HG02885 (cell line): ENCODE results near the gene TUBB4B.

Source experiments
- ATAC-seq: cut with Tn5 transposase; IDR thresholded peaks from one replicate; pipeline ENCODE4 v1.9.1; 2021; ENCODE audit warnings: mild to moderate bottlenecking; ENCODE audit not compliant: unreplicated experiment, poor library complexity

Gene TUBB4B

GRCh38 chr9:137240841-137241489, at the start of gene TUBB4B:
Gene TUBB4B (plus strand): TSS chr9:137241287. CDS start chr9:137241361, 74 bp downstream.
- peak; percentile 75 for ATAC-seq

DNA sequence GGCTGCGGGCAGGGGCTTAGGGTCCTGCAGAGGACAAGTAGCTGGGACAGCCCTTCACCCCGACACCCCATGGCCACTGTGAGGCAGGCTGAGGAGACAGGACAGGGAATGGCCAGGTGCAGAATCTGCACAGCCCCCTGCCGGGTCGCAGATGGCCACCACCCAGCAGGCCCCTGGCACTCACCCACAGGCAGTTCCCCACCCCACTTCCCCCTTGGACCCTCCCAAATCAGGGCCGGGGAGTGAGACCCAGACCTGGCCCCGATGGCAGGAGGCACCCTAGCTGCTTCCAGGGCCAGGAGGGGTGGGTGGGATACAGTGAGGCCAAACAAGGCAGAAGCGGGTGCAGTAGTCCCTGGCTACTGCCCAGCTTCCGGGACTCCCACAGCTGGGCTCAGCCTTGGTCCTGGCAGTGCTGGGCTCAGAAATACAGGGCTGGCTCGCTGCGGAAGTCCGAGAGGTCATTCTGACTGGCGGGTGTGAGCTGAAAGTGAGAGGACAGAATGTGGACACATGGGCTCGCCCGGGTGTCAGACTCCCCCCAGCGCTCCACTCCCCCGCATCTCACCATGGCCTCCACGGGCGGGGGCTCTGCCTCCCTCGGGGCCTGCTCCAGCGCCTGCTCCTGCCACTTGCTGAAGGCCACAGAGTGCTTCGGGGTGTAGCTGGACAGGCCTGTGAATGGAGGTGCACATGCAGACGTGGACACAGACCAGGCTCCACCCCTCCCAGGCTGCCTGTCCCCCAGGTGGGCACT, 49.2 kb upstream of the TUBB4B start:
- ATAC-seq = no peak

DNA sequence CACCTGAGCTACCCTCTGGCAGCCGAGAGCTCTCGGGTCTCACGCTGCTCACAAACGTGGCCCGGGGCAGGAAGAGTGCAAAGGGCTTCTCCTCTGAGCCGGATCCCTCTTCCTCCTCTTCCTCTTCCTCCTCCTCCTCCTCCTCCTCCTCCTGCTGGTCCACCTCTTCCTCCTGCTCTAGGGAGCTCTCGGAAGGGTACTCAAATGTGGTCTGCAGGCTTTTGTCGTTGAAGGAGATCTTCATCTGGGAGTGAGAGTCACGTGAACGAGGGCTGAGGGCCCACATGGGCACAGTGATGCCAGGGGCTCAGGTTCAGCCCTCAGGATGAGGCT, 48.7 kb upstream of the TUBB4B start:
- no peak for ATAC-seq

DNA sequence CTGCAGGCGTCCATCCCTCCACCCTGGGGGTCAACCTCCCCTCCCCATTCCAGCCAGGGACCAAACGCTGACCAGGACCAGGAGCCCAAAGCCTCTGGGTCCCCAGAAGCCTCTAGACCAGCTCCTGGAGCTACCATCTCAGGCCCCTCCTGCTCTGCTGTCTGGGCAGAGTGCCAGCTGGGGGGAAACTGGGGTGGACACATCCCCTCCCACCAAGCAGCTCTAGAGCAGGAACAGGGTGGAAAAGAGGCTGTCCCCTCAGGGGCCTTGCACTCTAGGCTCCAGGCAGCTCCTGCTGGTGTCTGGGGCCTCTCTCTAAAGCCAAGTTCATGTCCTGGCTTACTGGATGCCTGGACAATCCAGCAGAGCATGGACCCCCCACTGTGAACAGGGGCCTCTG, 48.2 kb upstream of the TUBB4B start:
- ATAC-seq = no peak

DNA sequence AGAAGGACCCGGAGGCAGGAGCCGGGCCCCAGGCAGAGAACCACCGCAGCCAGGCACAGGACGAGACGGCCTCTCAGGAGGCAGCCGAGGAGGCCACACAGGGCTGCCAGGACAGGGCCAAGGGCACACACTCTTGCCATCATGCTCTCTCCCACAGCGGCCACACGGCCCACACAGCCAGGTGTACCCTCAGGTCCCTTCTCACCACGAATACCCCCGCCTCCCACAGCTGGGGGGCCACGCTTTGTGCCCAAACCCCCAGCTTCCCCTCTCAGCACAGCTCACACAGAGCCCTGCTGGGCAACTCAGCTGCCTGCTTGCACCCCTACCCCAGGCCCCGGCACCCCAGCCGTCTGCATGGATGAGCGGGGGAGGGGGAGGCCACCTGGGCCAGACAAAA, 47.3 kb upstream of the TUBB4B start:
- ATAC-seq = no peak

DNA sequence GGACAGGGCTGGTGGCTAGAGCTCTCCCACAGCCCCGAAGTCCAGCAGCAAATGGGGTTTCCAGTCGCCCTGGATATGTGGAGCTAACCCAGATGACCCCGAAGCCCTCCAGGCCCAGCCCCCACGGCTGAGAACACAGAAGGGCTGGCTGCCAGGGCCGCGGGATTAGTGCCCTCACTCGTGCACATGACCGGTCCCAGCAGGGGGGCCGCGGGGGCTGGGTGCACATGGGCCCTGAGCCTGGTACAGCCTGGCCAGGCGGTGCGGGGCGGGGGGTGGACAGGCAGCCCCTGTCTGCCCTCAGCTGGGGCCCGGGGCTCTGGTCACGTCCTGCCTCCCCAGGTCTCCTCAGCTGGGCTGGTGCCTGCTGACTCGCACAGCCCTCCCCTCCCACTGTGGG, 46.7 kb upstream of the TUBB4B start:
- no peak for ATAC-seq

GRCh38 chr9:137194909-137195308, 46.2 kb upstream of the TUBB4B start:
- no peak for ATAC-seq

DNA sequence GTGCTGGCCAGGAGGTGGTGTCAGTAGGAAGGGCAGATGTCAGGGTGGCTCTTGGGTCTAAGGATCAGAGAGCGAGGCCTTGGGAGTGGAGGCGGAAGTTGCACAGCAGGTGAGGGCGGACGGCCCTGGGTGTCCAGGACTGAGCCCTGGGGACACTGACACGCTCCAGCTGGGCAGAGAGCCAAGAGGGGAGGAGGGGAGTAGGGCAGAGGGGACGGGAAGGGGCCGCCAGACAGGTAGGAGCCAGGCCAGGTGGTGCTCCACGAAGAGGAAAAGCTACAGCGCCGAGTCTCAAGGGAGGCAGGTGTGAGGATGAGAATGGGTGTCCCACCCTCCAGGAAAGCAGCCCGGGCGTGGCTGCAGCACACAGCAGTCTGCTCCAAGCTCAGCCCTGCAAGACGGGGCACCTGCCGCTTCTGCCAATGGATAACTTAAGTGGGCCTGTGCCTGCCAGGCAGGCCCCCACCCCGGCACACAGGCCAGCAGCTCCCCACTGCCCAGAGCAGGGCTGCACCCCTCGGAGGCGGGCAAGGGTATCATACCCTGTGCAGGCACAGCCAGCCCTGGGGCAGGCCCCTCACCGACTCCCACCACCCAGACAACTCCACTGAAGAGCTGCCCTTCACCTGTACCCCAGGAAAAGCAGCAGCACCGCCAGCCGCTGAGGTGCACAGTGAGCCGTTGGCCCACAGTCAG, 45.4 kb upstream of the TUBB4B start:
- no peak for ATAC-seq

GRCh38 chr9:137198051-137198901, 42.8 kb upstream of the TUBB4B start:
- no peak for ATAC-seq

GRCh38 chr9:137198902-137199283, 42.2 kb upstream of the TUBB4B start:
- no peak for ATAC-seq

DNA sequence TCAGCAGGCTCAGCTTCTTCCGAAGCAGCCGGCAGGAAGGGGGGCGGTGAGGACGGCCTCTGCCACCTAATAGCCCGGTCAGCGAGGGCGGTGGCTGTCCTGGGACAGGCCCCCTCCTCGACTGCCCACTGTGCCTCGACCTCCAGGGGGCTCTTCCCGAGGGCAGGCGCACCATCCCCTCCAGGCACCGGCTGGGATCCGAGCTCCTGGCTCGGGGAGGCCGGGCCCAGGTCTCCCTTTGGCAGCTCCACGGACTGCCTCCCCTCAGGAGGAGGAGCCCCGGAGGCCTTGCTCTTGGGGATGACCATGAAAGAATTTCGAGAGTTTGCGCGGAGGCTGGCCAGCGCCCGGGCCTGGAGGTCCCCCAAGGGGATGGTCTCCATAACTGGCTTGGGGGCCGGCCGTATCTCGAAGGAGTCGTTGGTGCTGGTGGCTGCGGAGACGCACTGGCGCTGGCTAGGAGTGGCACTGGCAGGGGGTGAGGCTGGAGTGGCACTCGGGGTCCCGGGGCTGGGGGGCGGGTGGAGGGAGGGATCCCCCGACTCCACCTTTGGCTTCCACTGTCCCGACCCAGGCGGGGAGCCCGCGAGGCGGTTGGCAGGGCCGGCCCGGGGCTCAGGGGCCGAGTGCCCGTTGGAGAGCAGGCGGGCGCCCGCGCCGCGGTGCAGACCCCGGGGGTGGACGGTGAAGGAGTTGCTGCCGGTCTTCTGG, 41.5 kb upstream of the TUBB4B start:
- no peak for ATAC-seq

DNA sequence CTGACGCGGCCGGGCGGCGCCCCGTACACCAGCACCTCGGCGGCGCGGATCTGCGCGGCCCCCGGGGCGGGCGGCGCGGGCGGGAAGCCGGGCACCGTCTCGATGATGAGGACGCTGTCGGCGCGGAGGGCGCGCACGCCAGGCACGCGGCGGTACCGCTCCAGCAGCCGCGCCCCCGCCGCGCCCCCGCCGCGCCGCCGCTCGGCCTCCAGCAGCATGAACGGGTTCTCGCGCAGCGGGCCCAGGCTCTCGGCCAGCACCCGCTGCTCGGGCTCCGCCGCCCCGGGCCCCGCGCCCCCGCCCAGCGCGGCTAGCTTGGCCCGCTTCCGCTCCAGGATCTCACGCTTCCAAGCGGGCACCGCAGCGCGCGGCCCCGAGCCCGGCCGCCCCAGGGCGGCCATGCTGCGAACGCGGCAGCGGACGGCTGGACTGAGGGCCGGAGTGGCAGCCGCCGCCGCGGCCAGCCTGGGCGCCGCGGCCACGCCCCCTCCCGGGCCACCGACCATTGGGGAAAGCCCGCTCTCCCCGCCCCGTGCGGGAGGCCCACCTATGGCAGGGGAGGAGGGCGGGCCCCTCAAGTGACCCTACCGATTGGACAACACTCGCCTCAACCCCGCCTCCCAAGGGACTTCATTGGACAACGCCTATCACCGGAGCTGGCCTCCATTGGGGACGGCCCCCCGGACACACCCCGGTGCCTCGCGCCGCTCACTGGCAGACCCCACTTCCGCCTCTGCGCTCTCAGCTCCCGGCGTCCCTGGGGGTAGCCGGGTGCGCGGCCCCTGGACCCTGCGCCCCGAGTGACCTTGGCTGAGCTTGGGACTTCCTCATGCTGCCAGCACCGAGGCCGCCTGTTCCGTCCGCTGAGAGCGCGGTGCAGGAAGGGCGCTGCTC, 40.5 kb upstream of the TUBB4B start, which contains the start of gene TPRN:
Gene TPRN, minus strand, starts transcription at position 431 of the 894 bp plus-strand sequence. Its CDS starts 30 bp downstream, at position 401.
- ATAC-seq = peak; percentile 84

DNA sequence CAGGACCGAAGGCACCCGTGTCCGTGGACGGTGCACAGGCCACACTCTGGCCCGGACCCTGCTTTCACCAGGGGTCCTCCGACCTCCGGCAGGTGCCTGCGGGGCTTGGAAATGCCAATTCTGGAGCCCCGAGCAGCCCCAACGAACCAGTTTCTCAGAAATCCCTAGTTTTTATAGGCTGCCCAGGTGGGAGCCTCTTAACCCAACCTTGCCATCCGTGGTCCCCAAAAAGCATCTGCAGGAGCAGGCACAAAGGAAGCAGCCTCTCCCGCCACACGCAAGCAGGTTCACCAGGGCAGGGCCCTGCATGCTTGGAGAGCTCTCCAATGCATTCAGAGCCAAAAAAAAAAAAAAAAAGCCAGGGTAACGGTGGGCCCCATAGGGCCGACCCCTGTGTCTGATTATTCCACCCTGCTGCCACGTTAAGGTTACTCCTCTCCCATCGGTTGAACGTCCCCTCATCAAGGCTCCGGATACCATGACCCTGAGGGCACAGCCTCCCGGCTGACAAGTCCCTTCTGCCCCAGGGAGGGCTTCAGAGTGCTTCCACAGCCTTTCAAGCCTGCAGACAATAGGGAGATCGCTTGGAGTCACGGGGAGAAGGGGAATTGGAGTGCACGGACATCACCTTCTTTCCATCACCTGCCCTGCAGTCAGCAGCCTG, 39.8 kb upstream of the TUBB4B start:
- no peak for ATAC-seq

GRCh38 chr9:137202966-137203365, 38.1 kb upstream of the TUBB4B start:
- ATAC-seq = no peak

- ATAC-seq = no peak
Observed at GRCh38 chr9:137204731-137205125, 36.4 kb upstream of the TUBB4B start.

GRCh38 chr9:137205126-137206069, 35.7 kb upstream of the TUBB4B start, which contains the start of the genes NDOR1 and TMEM203:
Gene NDOR1 (plus strand): TSS chr9:137205700. CDS start chr9:137205778, 78 bp downstream.
Gene TMEM203 (minus strand): TSS chr9:137205648. CDS start chr9:137205414, 234 bp downstream.
- peak; percentile 57 for ATAC-seq

GRCh38 chr9:137206602-137207001, 34.5 kb upstream of the TUBB4B start:
- ATAC-seq = no peak
